Thymus (tissue), 14 donors: ENCODE results near the gene TP73. TPM values are rescaled to one million over a fixed set of nuclear protein-coding genes. Genes with fewer than 3 reads are reported as not detected.
A peak's percentile ranks its signal among the peaks of the same experiment; 100 is the strongest.

ENCODE experiments used
- DNase-seq, 9 donors: peaks; one replicate each; pipeline ENCODE4 v3.0.0-alpha.2; 2013; ENCODE audit warnings: low spot score in 9 of 9, low read depth in 6 of 9, missing footprints in 1 of 9
- H3K27ac ChIP-seq, 2 donors: one replicate each; pipeline ENCODE4 v1.5.1; 2013; ENCODE audit warnings: control low read depth in 1 of 2, low read depth in 1 of 2, low read length in 1 of 2, mild to moderate bottlenecking in 1 of 2, moderate library complexity in 1 of 2
- H3K27me3 ChIP-seq, 2 donors: one replicate each; pipeline ENCODE4 v1.5.1; 2013; ENCODE audit warnings: low read length in 1 of 2; ENCODE audit not compliant: control insufficient read depth in 2 of 2, insufficient read depth in 1 of 2
- H3K36me3 ChIP-seq, 2 donors: one replicate each; pipeline ENCODE4 v1.5.1; 2013; ENCODE audit warnings: low read length in 1 of 2, mild to moderate bottlenecking in 1 of 2, moderate library complexity in 1 of 2; ENCODE audit not compliant: control insufficient read depth in 2 of 2, insufficient read depth in 2 of 2
- H3K4me1 ChIP-seq, 2 donors: one replicate each; pipeline ENCODE4 v1.5.1; 2013; ENCODE audit warnings: low read length in 2 of 2; ENCODE audit not compliant: control insufficient read depth in 2 of 2, insufficient read depth in 2 of 2
- H3K4me3 ChIP-seq, 2 donors: one replicate each; pipeline ENCODE4 v1.5.1; 2013; ENCODE audit warnings: low read length in 2 of 2, control low read depth in 1 of 2, mild to moderate bottlenecking in 1 of 2
- H3K9me3 ChIP-seq, 2 donors: one replicate each; pipeline ENCODE4 v1.5.1; 2013; ENCODE audit warnings: low read length in 1 of 2, mild to moderate bottlenecking in 1 of 2; ENCODE audit not compliant: control insufficient read depth in 2 of 2, insufficient read depth in 1 of 2
- WGBS: extraction: QIAGEN DNeasy Blood & Tissue Kit; methylation state at CpG from one replicate; pipeline ENCODE4 v1.1.7; 2013; 5-methylcytosine and 5-hydroxymethylcytosine counted together
- long read RNA-seq, 10 donors: transcript quantifications; one replicate each; lab custom pipeline, GENCODE V29; 2026
- polyA plus RNA-seq: library from polyadenylated mRNA; stranded (reverse); fragments of 200-250 nt; gene quantifications from one replicate; pipeline ENCODE4 v1.2.3, GENCODE V29; 2013
- total RNA-seq: library from RNA; stranded (reverse); fragments of 120-200 nt; gene quantifications from one replicate; pipeline ENCODE4 v1.2.4, GENCODE V29; 2013
- donor health status: healthy.

The TP73 gene
- total RNA-seq (2.6 TPM), polyA plus RNA-seq (2.9 TPM)
- long read RNA-seq, donor 1: 0 reads
- long read RNA-seq, donor 2, partial matches to known transcripts: 0 of 1 reads
- long read RNA-seq, donor 2, other reads (novel, unspliced or antisense): 0 of 1 reads
- long read RNA-seq, donor 3: 0 reads
- long read RNA-seq, donor 4: 0 reads
- long read RNA-seq, donor 5: 0 reads
- long read RNA-seq, donor 6: 0 reads
- long read RNA-seq, donor 7: 0 reads
- long read RNA-seq, donor 8: 0 reads
- long read RNA-seq, donor 9: 0 reads
- long read RNA-seq, donor 10: 0 reads

DNA sequence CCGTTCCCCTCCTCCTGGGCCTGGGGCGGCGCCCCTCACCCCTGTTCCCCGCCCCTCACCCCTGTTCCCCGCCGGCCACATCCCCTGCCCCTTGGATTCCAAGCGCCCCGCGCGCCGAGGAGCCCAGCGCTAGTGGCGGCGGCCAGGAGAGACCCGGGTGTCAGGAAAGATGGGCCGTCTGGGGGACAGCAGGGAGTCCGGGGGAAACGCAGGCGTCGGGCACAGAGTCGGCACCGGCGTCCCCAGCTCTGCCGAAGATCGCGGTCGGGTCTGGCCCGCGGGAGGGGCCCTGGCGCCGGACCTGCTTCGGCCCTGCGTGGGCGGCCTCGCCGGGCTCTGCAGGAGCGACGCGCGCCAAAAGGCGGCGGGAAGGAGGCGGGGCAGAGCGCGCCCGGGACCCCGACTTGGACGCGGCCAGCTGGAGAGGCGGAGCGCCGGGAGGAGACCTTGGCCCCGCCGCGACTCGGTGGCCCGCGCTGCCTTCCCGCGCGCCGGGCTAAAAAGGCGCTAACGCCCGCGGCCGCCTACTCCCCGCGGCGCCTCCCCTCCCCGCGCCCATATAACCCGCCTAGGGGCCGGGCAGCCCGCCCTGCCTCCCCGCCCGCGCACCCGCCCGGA, at the start of gene TP73:
Gene TP73 (plus strand): TSS at position 587 of the 618 bp plus-strand sequence. CDS start 29,850 bp downstream, outside the sequence.
- peaks cover 0 to 5% of the 10 kb centered on the region in 2 donors for H3K36me3 ChIP-seq
- H3K4me3 ChIP-seq: peak within 1 kb of the TSS in 1 of 2 donors; percentile 39
- no peak within 1 kb of the TSS for H3K27ac ChIP-seq
- H3K4me1 ChIP-seq: peaks cover 8 to 10% of the 10 kb centered on the region in 2 donors
- H3K27me3 ChIP-seq: peaks cover 55 to 68% of the 10 kb centered on the region in 2 donors
- peaks cover 0 to 2% of the 10 kb centered on the region in 2 donors for H3K9me3 ChIP-seq
- 2% methylated on average over 80 of the region's 80 CpGs for WGBS
- DNase-seq: no peak

DNA sequence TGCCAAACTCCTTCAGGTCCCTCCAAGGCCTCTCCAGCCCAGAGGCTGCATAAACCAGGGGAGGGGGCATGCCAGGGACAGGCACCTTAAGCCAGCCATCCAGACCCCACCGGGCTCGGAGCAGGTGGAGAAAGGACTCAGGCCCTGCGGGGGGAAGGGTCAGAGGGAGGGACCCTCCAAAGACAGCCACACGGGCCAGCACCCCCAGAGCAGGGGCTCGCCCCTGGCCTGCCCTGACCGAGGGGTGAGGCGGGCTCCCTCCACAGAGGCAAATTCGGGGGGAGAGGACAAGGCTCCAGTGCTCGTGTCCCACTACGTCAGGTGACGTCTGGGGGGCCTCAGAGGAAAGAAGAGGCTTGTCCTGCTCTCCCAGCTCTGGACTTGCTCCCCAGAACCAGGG, 49.2 kb upstream of the TP73 start:
- Histone ChIP-seq H3K36me3 (no peaks in the 10 kb centered on the region), H3K4me1 (peaks cover 9 to 32% of the 10 kb centered on the region in 2 donors), H3K4me3 (no peak overlapping the region), H3K9me3 (peaks cover 0 to 5% of the 10 kb centered on the region in 2 donors), H3K27ac (no peak overlapping the region), H3K27me3 (no peaks in the 10 kb centered on the region)
- 93% methylated on average over 11 of the region's 11 CpGs for WGBS
- DNase-seq: no peak

DNA sequence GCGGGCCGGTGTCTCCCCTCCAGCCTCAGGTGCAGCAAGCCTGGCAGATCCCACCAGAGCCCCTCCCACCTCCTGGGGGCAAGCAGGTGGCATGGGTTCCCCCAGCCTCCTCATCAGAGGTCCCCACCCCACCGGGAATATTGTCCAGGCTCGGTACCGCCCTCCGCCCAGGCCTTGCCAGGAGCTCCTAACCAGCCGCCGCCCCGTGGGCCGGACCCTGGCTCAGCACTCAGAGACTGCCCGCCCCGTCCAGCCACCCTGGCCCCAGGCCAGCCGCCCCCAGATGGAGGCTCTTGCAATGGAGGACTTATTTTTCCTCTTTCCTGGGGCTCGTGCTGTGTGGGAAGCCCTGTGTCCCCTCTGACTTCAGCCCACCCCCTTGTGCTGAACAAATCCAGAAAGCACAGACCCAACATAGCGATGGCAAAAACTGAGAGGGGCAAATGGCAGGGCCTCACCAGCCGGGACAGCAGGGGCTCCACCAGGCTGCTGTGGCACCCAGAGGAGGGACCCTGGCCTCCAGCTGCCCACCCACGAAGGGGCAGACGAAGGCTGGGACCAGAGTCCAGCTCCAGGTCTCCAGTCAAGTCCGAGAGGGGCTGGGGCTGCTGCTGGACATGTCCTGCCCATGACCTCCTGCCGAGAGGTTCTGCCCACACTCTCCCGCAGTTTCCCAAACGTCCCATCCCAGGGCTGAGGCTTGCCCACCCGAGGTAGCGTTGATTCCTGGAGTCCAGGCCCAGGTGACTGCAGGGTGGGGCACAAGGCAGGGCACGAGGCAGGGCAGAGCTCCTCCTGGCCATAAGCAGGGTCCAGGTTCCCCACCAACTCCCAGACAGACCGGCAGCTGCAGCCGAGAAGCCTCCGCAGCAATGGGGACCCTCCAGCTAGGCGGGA, 48.5 kb upstream of the TP73 start:
- Histone ChIP-seq H3K27me3 (no peaks in the 10 kb centered on the region), H3K4me1 (peaks cover 2 to 32% of the 10 kb centered on the region in 2 donors), H3K4me3 (no peak overlapping the region), H3K36me3 (no peaks in the 10 kb centered on the region), H3K27ac (no peak overlapping the region), H3K9me3 (peaks cover 0 to 5% of the 10 kb centered on the region in 2 donors)
- DNase-seq: no peak
- WGBS: 94% methylated on average over 29 of the region's 29 CpGs

DNA sequence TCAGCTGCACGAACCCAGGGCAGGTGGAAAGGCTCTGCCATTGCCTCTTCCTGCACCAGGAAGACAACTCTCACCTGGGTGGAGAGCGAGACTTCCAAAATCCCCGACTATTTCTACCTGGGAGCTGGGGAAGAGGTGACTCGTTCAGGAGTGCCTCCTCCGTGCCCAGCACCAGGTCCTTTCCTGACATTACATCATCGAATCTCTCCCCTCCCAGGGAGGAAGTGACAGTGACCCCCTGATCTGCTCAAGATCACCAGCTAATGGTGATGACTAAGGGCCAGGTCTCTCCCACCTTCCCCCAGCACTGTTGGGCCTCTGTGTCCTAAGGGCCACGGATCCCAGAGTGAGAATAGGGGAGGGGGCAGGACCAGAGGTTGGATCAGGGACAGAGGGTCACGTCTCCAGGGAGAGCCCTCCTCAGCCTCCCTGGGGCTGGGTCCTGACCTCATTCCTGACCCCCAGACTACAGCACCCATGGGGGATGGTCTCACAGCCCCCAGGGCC, 47.8 kb upstream of the TP73 start:
- Histone ChIP-seq H3K27me3 (peaks cover 0 to 2% of the 10 kb centered on the region in 2 donors), H3K4me3 (no peak overlapping the region), H3K4me1 (peaks cover 0 to 32% of the 10 kb centered on the region in 2 donors), H3K9me3 (peaks cover 0 to 5% of the 10 kb centered on the region in 2 donors), H3K36me3 (no peaks in the 10 kb centered on the region), H3K27ac (no peak overlapping the region)
- no peak for DNase-seq
- WGBS: over 99% methylated on average over 8 of the region's 8 CpGs

DNA sequence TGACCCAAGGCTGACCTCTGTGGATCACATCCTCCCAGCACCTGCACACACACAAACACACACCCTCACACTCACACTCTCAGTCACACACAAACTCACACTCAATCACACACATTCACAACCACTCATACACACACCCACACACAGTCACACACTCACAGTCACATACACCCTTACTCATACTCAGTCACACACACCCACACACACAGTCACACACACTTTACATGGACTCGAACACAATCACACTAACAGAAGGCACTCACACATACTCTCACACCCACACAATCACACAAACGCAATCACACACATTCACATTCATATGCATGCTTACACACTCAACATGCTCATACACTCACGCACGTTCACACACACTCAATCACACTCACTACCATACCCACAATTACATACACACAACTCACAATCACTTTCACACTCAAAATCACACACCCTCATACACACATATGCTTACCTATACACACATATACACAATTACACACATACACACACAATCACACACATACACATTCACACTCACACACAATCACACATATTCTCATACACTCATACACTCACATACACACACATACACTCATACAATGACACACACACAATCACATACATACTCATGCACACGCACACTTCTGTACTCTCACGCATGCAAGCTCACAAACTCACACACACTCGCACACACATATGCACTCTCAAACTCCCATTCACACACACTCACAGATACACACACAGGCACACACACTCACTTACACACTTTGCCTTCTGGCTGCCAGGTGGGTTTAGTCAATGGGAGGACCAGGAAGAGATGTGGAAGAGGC, 47.1 kb upstream of the TP73 start:
- Histone ChIP-seq H3K4me3 (no peak overlapping the region), H3K9me3 (peaks cover 0 to 5% of the 10 kb centered on the region in 2 donors), H3K27ac (no peak overlapping the region), H3K27me3 (peaks cover 0 to 8% of the 10 kb centered on the region in 2 donors), H3K4me1 (peaks cover under 1 to 33% of the 10 kb centered on the region in 2 donors), H3K36me3 (no peaks in the 10 kb centered on the region)
- 92% methylated on average over 7 of the region's 7 CpGs for WGBS
- DNase-seq: no peak

DNA sequence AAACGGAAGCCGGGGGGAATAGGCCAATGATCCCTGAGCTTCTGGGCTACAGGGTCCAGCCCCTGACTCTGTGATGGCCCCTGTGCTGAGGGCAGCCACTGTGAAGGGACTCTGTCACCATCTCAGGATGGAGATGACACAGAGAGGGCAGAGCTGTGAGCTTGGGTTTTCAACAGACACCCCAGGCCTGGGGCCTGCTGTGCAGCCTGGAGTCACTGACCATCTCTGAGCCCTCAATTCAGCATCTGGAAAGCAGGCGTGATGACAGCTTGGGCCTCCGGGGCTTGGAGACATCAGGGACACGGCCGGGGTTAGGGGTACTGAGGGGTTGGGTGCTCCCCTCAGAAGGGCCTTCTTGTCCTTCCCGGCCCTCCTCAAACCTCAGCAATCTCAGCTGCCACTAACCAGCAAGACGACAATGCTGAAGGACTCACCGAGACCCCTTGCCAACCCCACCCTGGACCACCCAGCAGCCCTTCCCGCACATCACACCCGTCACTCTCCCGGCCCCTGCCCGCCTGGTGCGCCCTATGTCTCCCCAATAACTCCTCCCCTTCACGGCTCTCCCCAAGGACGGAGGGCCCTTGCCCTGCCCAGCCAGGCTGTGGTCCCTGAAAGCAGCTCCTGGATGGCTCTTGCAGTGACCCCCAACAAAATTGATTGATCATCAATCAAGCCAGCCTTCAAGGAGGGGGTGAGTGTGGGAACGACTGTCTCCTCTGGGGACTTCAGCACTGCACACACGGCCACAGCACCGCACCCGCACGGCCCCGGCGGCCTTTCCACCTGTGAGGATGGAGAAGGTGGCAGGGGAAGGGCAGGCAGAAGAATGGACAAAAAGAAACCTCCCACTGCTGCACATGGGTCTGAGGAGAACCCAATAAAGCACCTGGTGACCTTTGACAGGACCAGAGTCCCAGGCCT, 45.3 kb upstream of the TP73 start:
- 93% methylated on average over 23 of the region's 23 CpGs for WGBS
- no peak for DNase-seq
- Histone ChIP-seq H3K27me3 (peaks cover 7 to 18% of the 10 kb centered on the region in 2 donors), H3K36me3 (no peaks in the 10 kb centered on the region), H3K4me1 (peaks cover 8 to 38% of the 10 kb centered on the region in 2 donors), H3K9me3 (peaks cover 0 to 5% of the 10 kb centered on the region in 2 donors), H3K27ac (no peak overlapping the region), H3K4me3 (no peak overlapping the region)

DNA sequence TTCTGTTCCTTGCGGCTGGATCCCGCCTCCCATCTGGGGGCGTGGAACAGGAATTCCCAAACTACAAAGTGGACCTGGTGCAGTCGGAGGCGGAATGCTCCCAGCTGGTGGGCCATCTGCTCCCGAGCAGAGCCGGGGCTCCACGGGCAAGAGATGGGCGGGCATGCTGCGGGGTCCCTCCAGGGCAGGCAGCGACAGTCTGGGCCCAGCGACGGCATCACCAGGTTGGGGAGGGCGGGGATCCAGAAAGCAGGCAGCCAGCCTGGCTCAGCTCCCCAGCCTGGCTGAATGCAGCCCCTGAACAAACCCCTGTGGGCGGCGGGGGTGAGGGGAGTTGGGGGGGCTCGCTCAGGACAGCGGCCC, 44.6 kb upstream of the TP73 start:
- WGBS: 97% methylated on average over 18 of the region's 18 CpGs
- Histone ChIP-seq H3K27ac (no peak overlapping the region), H3K27me3 (peaks cover 7 to 23% of the 10 kb centered on the region in 2 donors), H3K4me3 (no peak overlapping the region), H3K9me3 (peaks cover 0 to 5% of the 10 kb centered on the region in 2 donors), H3K4me1 (peaks cover 8 to 36% of the 10 kb centered on the region in 2 donors), H3K36me3 (no peaks in the 10 kb centered on the region)
- DNase-seq: no peak
